Vagina (tissue), 2 donors: Measurements from ENCODE around the gene PREP.

Source experiments
- CTCF ChIP-seq, 3 experiments: fragments of 450-650 bp in 2 of 3; fragments of 200-600 bp in 1 of 3; sonication (generic) in 1 of 3; IDR thresholded peaks; one replicate each; pipeline ENCODE4 v1.5.1; 2017 to 2019; ENCODE audit warnings: antibody characterized with exemption in 3 of 3, mild to moderate bottlenecking in 2 of 3, moderate library complexity in 2 of 3
- POLR2A ChIP-seq, 2 donors: fragments of 450-650 bp; IDR thresholded peaks; one replicate each; pipeline ENCODE4 v1.6.1; 2017; ENCODE audit warnings: antibody characterized with exemption in 2 of 2, mild to moderate bottlenecking in 2 of 2, moderate library complexity in 2 of 2
- POLR2AphosphoS5 ChIP-seq, 2 donors: sonication (generic); formaldehyde crosslinking; IDR thresholded peaks; one replicate each; pipeline ENCODE4 v1.9.0; 2017; ENCODE audit warnings: antibody characterized with exemption in 2 of 2, mild to moderate bottlenecking in 2 of 2, low read depth in 1 of 2; ENCODE audit not compliant: insufficient read depth in 1 of 2

- TF ChIP-seq POLR2A (IDR thresholded peaks at IDR 0.05) (no peak), CTCF (IDR thresholded peaks at IDR 0.05) (no peak), POLR2AphosphoS5 (IDR thresholded peaks at IDR 0.05; ENCODE audit: insufficient read depth in 1 of 2, low read depth in 1 of 2) (no peak)
These were observed 29.9 kb upstream of the PREP start for GRCh38 chr6:105432797-105433196.
